SK-N-MC (cell line): Measurements from ENCODE around the gene DNAAF5.
A peak's percentile ranks its signal among the peaks of the same experiment; 100 is the strongest.

Source experiments
- DNase-seq: peaks from one replicate; pipeline ENCODE4 v3.0.0-alpha.2; 2011; ENCODE audit warnings: low read depth, low spot score
- H3K27ac ChIP-seq: fragments of 200-600 bp; sonication (generic); 2 replicates; pipeline ENCODE4 v1.5.1; 2016; ENCODE audit warnings: mixed run types
- H3K36me3 ChIP-seq: fragments of 200-600 bp; sonication (generic); 2 replicates; pipeline ENCODE4 v1.6.1; 2017; ENCODE audit warnings: antibody characterized with exemption, low read length, mixed read lengths; ENCODE audit not compliant: insufficient read depth
- H3K4me3 ChIP-seq: fragments of 200-600 bp; sonication (generic); 2 replicates; pipeline ENCODE4 v1.5.1; 2016
- H3K9ac ChIP-seq: fragments of 200-600 bp; sonication (generic); 2 replicates; pipeline ENCODE4 v1.8.0; 2017; ENCODE audit warnings: mixed run types, mixed read lengths; ENCODE audit not compliant: insufficient read length
- H3K9me3 ChIP-seq: fragments of 200-600 bp; sonication (generic); 2 replicates; pipeline ENCODE4 v1.6.1; 2017; ENCODE audit warnings: low read depth, mild to moderate bottlenecking, antibody characterized with exemption, low read length, moderate library complexity, mixed read lengths
- EZH2 ChIP-seq: fragments of 200-600 bp; sonication (generic); IDR thresholded peaks from one replicate; pipeline ENCODE4 v1.6.1; 2017; ENCODE audit warnings: antibody characterized with exemption
- FOXP2 ChIP-seq: optimal IDR thresholded peaks from 2 replicates; pipeline ENCODE3; 2011; ENCODE audit warnings: mild to moderate bottlenecking, moderate library complexity; ENCODE audit not compliant: insufficient read depth; ENCODE audit errors: extremely low read length, control extremely low read depth
- POLR2AphosphoS5 ChIP-seq: IDR thresholded peaks from 2 replicates; pipeline ENCODE4 v1.6.1; 2012; ENCODE audit warnings: mild to moderate bottlenecking, low read depth, low read length, borderline replicate concordance

The DNAAF5 gene

DNA sequence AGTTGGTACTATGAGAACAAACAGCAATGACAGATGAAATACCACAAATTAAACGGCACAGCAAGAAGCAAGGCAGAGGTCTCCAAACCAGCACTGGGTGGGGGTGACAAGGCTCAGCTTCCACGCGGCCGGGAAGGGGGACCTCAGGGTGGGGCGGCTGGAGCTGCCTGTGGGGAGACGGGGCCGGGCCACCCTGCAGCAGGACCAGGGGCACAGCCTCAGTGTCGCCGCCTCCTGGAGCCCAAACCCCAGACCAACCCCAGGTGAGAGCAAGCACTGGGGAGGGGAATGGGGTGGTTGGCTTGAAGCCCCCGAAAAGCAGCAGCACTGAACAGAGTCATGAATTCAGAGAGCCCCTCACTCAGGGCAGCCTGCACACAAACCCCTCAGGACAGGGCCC lies 49.9 kb downstream of the DNAAF5 start:
- no peak overlapping the region for H3K9ac ChIP-seq
- H3K4me3 ChIP-seq, result no peak overlapping the region
- no peak for DNase-seq
- no peaks in the 10 kb centered on the region for H3K9me3 ChIP-seq
- no peak overlapping the region for H3K27ac ChIP-seq
- TF ChIP-seq POLR2AphosphoS5 (no peak), EZH2 (no peak), FOXP2 (no peak)
- peaks cover 28% of the 10 kb centered on the region for H3K36me3 ChIP-seq

DNA sequence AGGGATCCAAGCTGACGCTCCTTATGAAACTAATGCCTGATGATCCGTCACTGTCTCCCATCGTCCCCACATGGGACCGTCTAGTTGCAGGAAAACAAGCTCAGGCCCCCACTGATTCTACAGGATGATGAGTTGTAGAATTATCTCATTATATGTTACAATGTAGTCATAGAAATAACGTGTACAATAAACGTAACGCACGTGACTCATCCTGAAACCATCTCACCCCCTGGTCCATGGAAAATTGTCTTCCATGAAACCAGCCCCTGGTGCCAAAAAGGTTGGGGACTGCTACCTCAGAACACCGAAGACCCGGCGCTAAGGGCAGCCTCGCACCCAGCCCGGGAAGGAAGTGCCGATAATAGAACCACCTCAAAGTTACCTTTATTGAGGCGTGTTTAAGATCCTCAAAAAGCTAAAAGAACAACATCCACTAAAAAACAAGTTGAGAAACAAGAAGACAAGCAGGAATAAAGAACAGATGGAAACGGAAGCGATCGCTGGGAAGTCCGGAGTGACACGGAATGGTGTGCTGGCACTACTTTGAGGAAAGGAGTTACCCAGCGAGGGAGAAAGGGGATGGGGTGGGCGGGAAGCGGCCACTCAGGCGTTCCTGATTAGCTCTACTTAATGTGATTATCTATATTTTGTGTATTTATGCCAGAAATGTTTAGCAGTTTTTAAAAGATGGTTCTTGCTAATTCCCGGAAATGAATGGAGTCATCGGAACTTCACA lies 50.7 kb downstream of the DNAAF5 start:
- Histone ChIP-seq H3K36me3 (peaks cover 31% of the 10 kb centered on the region), H3K9me3 (no peaks in the 10 kb centered on the region), H3K9ac (no peak overlapping the region), H3K4me3 (no peak overlapping the region), H3K27ac (no peak overlapping the region)
- TF ChIP-seq POLR2AphosphoS5 (no peak), EZH2 (no peak), FOXP2 (no peak)
- DNase-seq, result no peak

DNA sequence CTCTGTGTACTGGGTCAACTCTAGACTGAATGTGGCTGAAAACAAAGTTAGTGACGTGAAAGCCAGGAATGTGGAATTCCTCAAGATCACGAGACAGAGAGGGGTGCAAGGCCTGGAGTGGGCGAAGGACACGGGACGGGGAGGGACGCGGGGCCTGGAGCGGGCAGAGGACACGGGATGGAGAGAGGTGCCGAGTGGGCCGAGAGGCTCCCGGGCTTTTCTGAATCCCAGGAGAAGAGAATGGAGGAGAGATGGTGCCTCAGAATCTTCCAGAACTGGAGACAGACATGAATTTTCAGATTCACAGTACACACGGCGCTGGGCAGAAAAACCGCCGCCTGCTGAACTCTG lies 51.2 kb downstream of the DNAAF5 start:
- H3K9me3 ChIP-seq, result no peaks in the 10 kb centered on the region
- H3K27ac ChIP-seq, result no peak overlapping the region

DNA sequence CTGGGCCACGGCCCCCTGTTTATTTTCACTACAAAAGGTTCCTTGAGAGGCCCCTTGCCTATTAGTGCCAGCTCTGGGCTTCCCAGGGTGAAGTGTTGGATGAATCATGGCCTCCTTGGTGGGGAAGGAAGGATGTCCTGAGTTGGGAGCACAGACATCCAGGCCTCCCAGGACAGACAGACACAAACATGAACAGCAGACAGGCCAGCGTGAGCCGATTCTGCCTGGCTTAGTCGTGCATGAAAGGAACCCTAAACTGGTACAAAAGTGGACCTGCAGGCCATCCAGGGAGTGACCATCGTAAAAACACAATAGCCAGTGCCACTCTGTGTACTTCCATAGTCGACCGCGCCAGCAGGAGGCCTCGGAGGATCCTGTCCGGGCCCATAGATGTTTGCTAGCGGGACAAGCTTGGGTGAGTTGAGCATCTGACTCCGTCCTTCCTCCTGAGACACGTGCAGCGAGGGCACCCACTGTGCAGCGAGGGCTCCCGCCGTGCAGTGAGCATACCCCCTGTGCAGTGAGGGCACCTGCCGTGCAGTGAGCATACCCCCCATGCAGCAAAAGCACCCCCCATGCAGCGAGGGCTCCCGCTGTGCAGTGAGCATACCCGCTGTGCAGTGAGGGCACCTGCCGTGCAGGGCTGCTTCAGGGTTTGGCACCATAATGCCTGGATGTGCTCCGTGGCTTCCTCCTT lies 51.9 kb downstream of the DNAAF5 start:
- Histone ChIP-seq H3K4me3 (peak overlapping the region; percentile 51), H3K9ac (no peak overlapping the region), H3K9me3 (no peaks in the 10 kb centered on the region), H3K27ac (no peak overlapping the region), H3K36me3 (peaks cover 43% of the 10 kb centered on the region)
- TF ChIP-seq POLR2AphosphoS5, result no peak
- TF ChIP-seq FOXP2, result no peak
- TF ChIP-seq EZH2, result no peak
- DNase-seq, result no peak

More for the DNA sequence above, 51.2 kb downstream of the DNAAF5 start:
- Histone ChIP-seq H3K4me3 (no peak overlapping the region), H3K36me3 (peaks cover 35% of the 10 kb centered on the region), H3K9ac (no peak overlapping the region)
- no peak for DNase-seq
- no peak for TF ChIP-seq POLR2AphosphoS5

DNA sequence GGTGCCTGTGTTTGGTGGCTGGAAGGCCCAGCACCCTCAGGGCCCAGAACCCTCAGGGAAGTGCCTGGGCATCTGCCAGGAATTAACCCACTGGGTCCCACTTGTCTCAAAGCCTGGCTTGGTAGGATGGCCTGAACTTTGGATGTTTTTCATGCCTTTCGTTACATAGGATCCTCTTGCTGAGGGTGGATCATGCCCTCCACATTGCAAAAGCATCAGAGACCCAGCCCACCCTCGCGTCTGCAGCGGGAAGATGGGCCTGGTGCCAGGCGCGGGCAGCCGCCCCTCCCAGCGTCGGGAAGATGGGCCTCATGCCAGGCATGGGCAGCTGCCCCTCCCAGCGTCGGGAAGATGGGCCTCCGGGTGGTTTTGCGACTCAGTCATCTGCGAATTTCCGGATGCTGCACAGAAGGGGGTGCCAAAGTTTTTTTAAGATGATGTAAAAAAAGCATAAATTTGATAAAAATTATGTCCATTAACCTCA lies 52.5 kb downstream of the DNAAF5 start:
- Histone ChIP-seq H3K9me3 (no peaks in the 10 kb centered on the region), H3K36me3 (peaks cover 46% of the 10 kb centered on the region), H3K4me3 (peak overlapping the region; percentile 51), H3K27ac (no peak overlapping the region), H3K9ac (no peak overlapping the region)
- peak; percentile 32 for DNase-seq
- TF ChIP-seq FOXP2 (no peak), POLR2AphosphoS5 (no peak), EZH2 (no peak)

DNA sequence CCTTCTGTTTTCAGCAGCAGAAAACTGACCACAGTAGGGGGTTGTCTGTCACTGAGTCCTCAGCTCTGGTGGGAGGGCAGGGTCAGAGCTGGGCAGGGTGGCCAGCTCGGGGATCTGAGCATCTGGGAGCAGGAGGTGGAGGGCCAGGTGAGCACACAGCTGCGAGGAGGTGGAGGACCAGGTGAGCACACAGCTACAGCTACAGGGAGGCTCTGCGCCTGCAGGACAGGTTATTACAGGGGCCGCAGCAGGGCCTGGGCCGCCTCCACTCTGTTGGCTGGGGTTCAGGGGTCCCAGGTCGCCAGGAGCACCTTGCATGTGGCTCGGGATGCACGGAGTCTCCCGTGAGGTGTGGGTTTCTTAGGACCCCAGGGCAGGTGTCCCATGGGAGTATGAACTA lies 53.0 kb downstream of the DNAAF5 start:
- TF ChIP-seq FOXP2 (no peak), POLR2AphosphoS5 (no peak), EZH2 (no peak)
- Histone ChIP-seq H3K9me3 (no peaks in the 10 kb centered on the region), H3K4me3 (peak overlapping the region; percentile 51; the same call in 1 of the 2 replicates), H3K9ac (no peak overlapping the region), H3K36me3 (peaks cover 46% of the 10 kb centered on the region), H3K27ac (no peak overlapping the region)
- DNase-seq, result no peak

DNA sequence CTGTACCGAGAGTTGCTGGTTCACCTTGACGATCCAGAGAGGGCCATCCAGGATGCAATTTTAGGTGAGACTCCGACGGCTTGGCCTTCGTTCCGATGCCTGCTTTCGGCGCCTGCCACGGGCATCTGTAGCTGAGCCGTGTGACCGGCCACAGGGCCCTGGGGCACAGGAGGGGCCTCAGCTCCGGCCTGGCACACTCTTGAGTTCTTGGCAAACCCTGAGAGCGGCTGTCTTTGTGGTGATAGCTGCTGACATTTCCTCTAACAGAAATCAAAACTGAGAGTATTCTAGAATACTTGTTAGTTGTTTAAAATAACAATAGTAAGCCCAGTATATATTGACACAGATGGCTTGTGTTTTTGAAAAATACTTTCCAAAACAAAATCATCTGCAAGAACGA lies 53.6 kb downstream of the DNAAF5 start:
- no peak overlapping the region for H3K27ac ChIP-seq
- H3K36me3 ChIP-seq, result peaks cover 41% of the 10 kb centered on the region
- H3K4me3 ChIP-seq, result no peak overlapping the region
- TF ChIP-seq POLR2AphosphoS5 (no peak), FOXP2 (no peak)
- H3K9me3 ChIP-seq, result no peaks in the 10 kb centered on the region
- no peak overlapping the region for H3K9ac ChIP-seq
- DNase-seq, result no peak

DNA sequence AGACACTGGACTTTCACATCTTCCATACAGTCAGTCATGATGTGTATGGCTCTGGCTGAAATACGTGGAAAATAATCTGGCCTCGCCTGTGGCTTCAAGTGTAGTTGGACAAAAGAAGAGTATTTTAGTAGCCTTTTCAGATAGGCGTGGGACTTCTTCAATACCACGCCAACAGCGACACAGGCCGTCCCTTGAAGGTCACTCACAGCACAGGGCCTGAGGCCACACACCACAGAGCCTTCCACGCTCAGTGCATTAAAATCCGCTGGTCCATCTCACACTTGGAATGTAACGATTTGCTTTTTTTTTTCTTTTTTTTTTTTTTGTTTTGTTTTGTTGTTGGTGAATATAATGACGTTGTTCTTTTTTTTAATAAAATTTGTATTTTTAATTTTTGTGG lies 54.0 kb downstream of the DNAAF5 start:
- Histone ChIP-seq H3K9ac (no peak overlapping the region), H3K4me3 (no peak overlapping the region), H3K27ac (no peak overlapping the region), H3K9me3 (no peaks in the 10 kb centered on the region), H3K36me3 (peaks cover 37% of the 10 kb centered on the region)
- DNase-seq, result no peak
- TF ChIP-seq POLR2AphosphoS5 (no peak), FOXP2 (no peak), EZH2 (no peak)

DNA sequence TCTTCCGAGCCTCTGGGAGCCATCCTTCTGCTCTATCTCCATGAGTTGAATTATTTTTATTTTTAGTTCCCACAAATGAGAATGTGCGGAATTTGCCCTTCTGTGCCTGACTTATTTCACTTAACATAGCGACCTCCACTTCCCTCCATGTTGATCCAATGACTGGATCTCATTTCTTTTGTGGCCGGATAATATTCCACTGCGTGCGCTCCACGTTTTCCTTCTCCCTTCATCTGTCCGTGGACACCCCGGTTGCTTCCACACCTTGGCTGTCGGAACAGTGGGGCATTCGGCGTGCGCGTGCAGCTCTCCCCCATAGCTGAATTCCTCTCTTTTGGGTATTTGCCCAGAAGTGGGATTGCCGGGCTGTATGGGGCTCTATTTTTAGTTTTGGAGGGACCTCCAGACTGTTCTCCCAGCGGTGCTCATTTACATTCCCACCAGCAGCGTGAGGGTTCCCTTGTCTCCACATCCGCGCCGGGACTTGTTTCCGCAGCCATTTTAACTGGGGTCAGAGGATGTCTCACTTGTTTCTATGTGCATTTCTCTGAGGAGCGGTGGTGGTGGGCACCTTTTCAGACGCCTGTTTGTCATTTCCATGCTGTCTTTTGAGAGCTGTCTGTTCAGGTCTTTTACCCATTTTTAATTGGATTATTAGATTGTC lies 54.8 kb downstream of the DNAAF5 start:
- Histone ChIP-seq H3K27ac (no peak overlapping the region), H3K36me3 (peaks cover 41% of the 10 kb centered on the region), H3K4me3 (no peak overlapping the region), H3K9ac (no peak overlapping the region), H3K9me3 (no peaks in the 10 kb centered on the region)
- no peak for DNase-seq
- TF ChIP-seq POLR2AphosphoS5 (no peak), FOXP2 (no peak), EZH2 (no peak)
